WTC11 (cell line): ENCODE measurements around the gene OR4D10. TPM values are rescaled to one million over a fixed set of nuclear protein-coding genes. Genes with fewer than 3 reads are reported as not detected.

Experiments used
- ATAC-seq: fragments of 200-7000 bp; cut with Tn5 transposase; 2 replicates; pipeline ENCODE4 v1.10.0; 2021; ENCODE audit warnings: mild to moderate bottlenecking, moderate library complexity
- CTCF ChIA-PET: fragments of 300-600 bp; sonication (Branson Sonifier 250); formaldehyde crosslinking; loops from one replicate; lab custom pipeline; 2021; ENCODE audit warnings: antibody characterized with exemption; lab: Charles Lee
- POLR2A ChIA-PET: fragments of 350-600 bp; sonication (Branson Sonifier 250); formaldehyde crosslinking; loops from one replicate; lab custom pipeline; 2021; ENCODE audit warnings: antibody characterized with exemption; lab: Charles Lee
- DNase-seq: peaks from one replicate; pipeline ENCODE4 v3.0.0; 2021; ENCODE audit warnings: low spot score
- H3K27ac Mint-ChIP-seq: 2 replicates; pipeline ENCODE4 v1.8.0; 2021; ENCODE audit warnings: mixed read lengths
- H3K27me3 Mint-ChIP-seq: 2 replicates; pipeline ENCODE4 v1.8.0; 2021; ENCODE audit warnings: low read depth, mild to moderate bottlenecking, moderate library complexity, mixed read lengths
- H3K36me3 Mint-ChIP-seq: 2 replicates; pipeline ENCODE4 v1.8.0; 2021; ENCODE audit warnings: mixed read lengths
- H3K4me1 Mint-ChIP-seq: 2 replicates; pipeline ENCODE4 v1.8.0; 2022; ENCODE audit warnings: mixed read lengths
- H3K4me3 Mint-ChIP-seq: 2 replicates; pipeline ENCODE4 v1.8.0; 2021; ENCODE audit warnings: mild to moderate bottlenecking, moderate library complexity, mixed read lengths
- H3K9me3 Mint-ChIP-seq: 2 replicates; pipeline ENCODE4 v1.8.0; 2021; ENCODE audit warnings: mixed read lengths
- CBFB ChIP-seq: sonication (generic); formaldehyde crosslinking; IDR thresholded peaks from 2 replicates; pipeline ENCODE4 v1.8.1; 2022; ENCODE audit warnings: mild to moderate bottlenecking, low read depth, missing genetic modification reagents
- CREM ChIP-seq: sonication (generic); formaldehyde crosslinking; IDR thresholded peaks from 2 replicates; pipeline ENCODE4 v1.8.1; 2022; ENCODE audit warnings: mild to moderate bottlenecking, missing genetic modification reagents, moderate library complexity
- ESRRA ChIP-seq: sonication (generic); formaldehyde crosslinking; IDR thresholded peaks from 2 replicates; pipeline ENCODE4 v1.8.1; 2022; ENCODE audit warnings: mild to moderate bottlenecking, missing genetic modification reagents, borderline replicate concordance
- FOXP1 ChIP-seq: sonication (generic); formaldehyde crosslinking; IDR thresholded peaks from 2 replicates; pipeline ENCODE4 v1.8.0; 2022; ENCODE audit warnings: missing genetic modification reagents, mild to moderate bottlenecking, moderate library complexity, borderline replicate concordance
- GRHL2 ChIP-seq: fragments of 250-450 bp; sonication (Bioruptor Pico); IDR thresholded peaks from 2 replicates; pipeline ENCODE4 v1.8.0; 2022; ENCODE audit warnings: mild to moderate bottlenecking, moderate library complexity; ENCODE audit not compliant: insufficient replicate concordance, severe bottlenecking
- RORB ChIP-seq: fragments of 250-450 bp; sonication (Bioruptor Pico); IDR thresholded peaks from 2 replicates; pipeline ENCODE4 v1.9.0; 2021; ENCODE audit warnings: mild to moderate bottlenecking
- SOX15 ChIP-seq: fragments of 250-450 bp; sonication (Bioruptor Pico); IDR thresholded peaks from 2 replicates; pipeline ENCODE4 v1.9.0; 2021; ENCODE audit warnings: mild to moderate bottlenecking
- TEAD1 ChIP-seq: sonication (generic); formaldehyde crosslinking; IDR thresholded peaks from 2 replicates; pipeline ENCODE4 v1.8.0; 2022; ENCODE audit warnings: mild to moderate bottlenecking, missing genetic modification reagents
- ZNF138 ChIP-seq: sonication (generic); formaldehyde crosslinking; conservative IDR thresholded peaks from 2 replicates; pipeline ENCODE4 v1.8.1; 2022; ENCODE audit warnings: mild to moderate bottlenecking, moderate library complexity, missing genetic modification reagents
- ZNF219 ChIP-seq: sonication (generic); formaldehyde crosslinking; IDR thresholded peaks from 2 replicates; pipeline ENCODE4 v1.8.0; 2023; ENCODE audit warnings: missing genetic modification reagents, mild to moderate bottlenecking, borderline replicate concordance
- ZNF263 ChIP-seq: sonication (generic); formaldehyde crosslinking; IDR thresholded peaks from 2 replicates; pipeline ENCODE4 v1.8.1; 2022; ENCODE audit warnings: low read depth, mild to moderate bottlenecking, moderate library complexity, missing genetic modification reagents
- ZNF423 ChIP-seq: fragments of 250-450 bp; sonication (Bioruptor Pico); IDR thresholded peaks from 2 replicates; pipeline ENCODE4 v2.1.2; 2022; ENCODE audit warnings: mild to moderate bottlenecking, moderate library complexity
- total RNA-seq: library from RNA; stranded (reverse); gene quantifications from 3 replicates; pipeline ENCODE4 v1.2.3, GENCODE V29; 2021
- TF ChIP-seq, protein P1 (sequence below): sonication (generic); formaldehyde crosslinking; IDR thresholded peaks from 2 replicates; pipeline ENCODE4 v1.8.0; 2023; ENCODE audit warnings: mild to moderate bottlenecking, missing genetic modification reagents
- TF ChIP-seq, protein P2 (sequence below): fragments of 200-600 bp; IDR thresholded peaks from 2 replicates; pipeline ENCODE4 v1.8.0; 2022; ENCODE audit warnings: antibody characterized with exemption
- TF ChIP-seq, protein P3 (sequence below): sonication (generic); formaldehyde crosslinking; IDR thresholded peaks from 2 replicates; pipeline ENCODE4 v1.8.0; 2022; ENCODE audit warnings: mild to moderate bottlenecking, missing genetic modification reagents
- TF ChIP-seq, protein P4 (sequence below): fragments of 250-450 bp; sonication (Bioruptor Pico); IDR thresholded peaks from 2 replicates; pipeline ENCODE4 v1.9.0; 2021; ENCODE audit warnings: moderate library complexity, mild to moderate bottlenecking, inconsistent platforms, borderline replicate concordance
- TF ChIP-seq, protein P5 (sequence below): sonication (generic); formaldehyde crosslinking; IDR thresholded peaks from 2 replicates; pipeline ENCODE4 v1.8.1; 2022; ENCODE audit warnings: low read depth, missing genetic modification reagents, borderline replicate concordance

OR4D10 gene
- total RNA-seq, 1 experiment from 2014 or later, result not detected

DNA sequence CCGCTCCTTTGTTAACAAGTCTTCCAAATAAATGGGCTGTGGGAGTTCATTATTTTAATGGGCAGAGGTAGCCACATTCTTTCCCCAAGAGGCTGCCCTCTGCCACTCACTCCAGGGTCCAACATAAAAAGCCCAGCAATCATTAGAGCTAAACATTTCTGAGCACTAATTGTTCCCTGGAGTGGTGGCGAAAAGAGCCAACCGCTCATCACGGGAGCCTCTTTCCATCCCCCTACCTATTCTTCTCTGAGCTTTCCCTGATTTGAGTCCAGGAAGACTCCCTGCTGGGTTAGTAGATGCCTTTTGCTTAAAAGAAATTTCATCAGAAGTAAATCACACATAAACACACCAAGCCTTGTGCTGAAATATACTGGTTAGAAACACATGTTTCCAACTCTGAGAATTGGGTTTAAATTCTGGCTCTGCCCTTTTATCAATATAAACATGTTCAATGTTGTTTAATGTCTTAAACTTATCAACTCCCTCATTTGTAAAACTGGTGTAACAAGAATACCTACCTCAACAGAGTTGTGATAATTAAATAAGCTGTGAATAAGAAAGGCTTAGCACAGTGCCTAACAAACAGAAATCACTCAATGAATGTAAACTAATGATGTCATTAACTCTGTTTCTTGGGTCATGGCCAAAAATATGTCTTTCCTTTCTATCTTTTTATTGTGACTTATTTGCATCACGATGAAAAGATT lies 46.6 kb upstream of the OR4D10 start, which contains the start of gene OR5A2 (continued):
- TF ChIP-seq TEAD1 (CRISPR knock-in tag) (no peak), FOXP1 (CRISPR knock-in tag) (no peak), ZNF263 (CRISPR knock-in tag) (no peak), ESRRA (CRISPR knock-in tag) (no peak), CBFB (no peak)
- TF ChIP-seq, protein P1, sequence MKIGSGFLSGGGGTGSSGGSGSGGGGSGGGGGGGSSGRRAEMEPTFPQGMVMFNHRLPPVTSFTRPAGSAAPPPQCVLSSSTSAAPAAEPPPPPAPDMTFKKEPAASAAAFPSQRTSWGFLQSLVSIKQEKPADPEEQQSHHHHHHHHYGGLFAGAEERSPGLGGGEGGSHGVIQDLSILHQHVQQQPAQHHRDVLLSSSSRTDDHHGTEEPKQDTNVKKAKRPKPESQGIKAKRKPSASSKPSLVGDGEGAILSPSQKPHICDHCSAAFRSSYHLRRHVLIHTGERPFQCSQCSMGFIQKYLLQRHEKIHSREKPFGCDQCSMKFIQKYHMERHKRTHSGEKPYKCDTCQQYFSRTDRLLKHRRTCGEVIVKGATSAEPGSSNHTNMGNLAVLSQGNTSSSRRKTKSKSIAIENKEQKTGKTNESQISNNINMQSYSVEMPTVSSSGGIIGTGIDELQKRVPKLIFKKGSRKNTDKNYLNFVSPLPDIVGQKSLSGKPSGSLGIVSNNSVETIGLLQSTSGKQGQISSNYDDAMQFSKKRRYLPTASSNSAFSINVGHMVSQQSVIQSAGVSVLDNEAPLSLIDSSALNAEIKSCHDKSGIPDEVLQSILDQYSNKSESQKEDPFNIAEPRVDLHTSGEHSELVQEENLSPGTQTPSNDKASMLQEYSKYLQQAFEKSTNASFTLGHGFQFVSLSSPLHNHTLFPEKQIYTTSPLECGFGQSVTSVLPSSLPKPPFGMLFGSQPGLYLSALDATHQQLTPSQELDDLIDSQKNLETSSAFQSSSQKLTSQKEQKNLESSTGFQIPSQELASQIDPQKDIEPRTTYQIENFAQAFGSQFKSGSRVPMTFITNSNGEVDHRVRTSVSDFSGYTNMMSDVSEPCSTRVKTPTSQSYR (CRISPR knock-in tag), result no peak
- TF ChIP-seq, protein P2, sequence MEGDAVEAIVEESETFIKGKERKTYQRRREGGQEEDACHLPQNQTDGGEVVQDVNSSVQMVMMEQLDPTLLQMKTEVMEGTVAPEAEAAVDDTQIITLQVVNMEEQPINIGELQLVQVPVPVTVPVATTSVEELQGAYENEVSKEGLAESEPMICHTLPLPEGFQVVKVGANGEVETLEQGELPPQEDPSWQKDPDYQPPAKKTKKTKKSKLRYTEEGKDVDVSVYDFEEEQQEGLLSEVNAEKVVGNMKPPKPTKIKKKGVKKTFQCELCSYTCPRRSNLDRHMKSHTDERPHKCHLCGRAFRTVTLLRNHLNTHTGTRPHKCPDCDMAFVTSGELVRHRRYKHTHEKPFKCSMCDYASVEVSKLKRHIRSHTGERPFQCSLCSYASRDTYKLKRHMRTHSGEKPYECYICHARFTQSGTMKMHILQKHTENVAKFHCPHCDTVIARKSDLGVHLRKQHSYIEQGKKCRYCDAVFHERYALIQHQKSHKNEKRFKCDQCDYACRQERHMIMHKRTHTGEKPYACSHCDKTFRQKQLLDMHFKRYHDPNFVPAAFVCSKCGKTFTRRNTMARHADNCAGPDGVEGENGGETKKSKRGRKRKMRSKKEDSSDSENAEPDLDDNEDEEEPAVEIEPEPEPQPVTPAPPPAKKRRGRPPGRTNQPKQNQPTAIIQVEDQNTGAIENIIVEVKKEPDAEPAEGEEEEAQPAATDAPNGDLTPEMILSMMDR, result no peak
- TF ChIP-seq, all 79 proteins: peak for 0

DNA sequence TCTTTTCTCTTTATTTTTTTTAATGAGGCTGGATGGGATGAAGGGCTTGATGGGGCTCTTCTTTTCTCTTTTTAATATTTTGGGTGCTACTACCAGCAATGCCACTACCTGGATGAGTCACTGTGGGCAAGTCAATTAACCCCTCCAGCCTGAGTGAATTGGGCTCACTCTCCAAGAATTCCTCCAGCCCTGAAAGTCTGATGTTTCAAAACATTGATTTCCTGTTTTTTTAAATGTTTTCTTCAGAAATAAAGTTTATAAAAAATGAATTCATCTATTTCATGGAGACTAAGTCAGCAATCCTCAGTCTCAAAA lies 46.1 kb upstream of the OR4D10 start:
- DNase-seq (no peak), ATAC-seq (peak; percentile 14; the same call in 1 of the 2 replicates)
- TF ChIP-seq ZNF423 (CRISPR knock-in tag), result no peak
- Mint-ChIP-seq H3K4me1 (peaks cover 28% of the 10 kb centered on the region), H3K36me3 (no peaks in the 10 kb centered on the region), H3K4me3 (peak overlapping the region; percentile 43), H3K27me3 (no peaks in the 10 kb centered on the region), H3K27ac (no peak overlapping the region; the same call in 1 of the 2 replicates), H3K9me3 (peaks cover 6% of the 10 kb centered on the region)
- POLR2A ChIA-PET, result no interaction called here
- CTCF ChIA-PET, result interaction anchor here (1.0 to 2.8 kb wide), 6 partner anchors 110 to 368 kb away, joined by 4 to 20 read pairs (median 6); partner anchors contain the start of gene DTX4

DNA sequence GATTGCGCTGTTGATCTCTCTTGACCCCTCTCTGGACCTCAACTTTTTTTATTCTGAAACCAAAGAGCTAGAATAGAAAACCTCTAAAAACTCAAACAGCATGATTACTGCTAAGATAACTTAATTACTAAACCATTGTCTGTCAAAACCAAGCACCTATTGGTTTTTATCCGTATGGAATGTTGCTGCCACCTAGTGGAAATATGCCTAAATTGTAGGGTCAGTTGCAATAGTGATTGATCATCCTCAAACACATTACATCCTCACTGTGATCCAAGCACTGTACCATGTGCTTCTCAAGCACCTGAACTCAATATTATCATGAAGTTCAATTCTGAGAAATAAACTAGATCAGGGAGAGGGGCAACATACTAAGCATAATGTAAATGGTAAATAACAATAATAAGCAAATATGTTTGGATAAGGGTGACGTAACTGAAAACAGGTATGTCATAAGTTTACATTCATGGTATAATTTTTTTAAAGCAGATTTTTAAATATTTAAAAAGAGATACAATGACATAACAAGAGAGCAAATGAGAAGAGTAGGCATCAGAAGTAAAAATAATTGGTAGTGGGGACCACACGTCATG lies 43.1 kb upstream of the OR4D10 start:
- H3K9me3 Mint-ChIP-seq, result no peaks in the 10 kb centered on the region
- no peak overlapping the region for H3K27ac Mint-ChIP-seq
- no peak overlapping the region for H3K4me3 Mint-ChIP-seq
- peak; percentile 58; the same call in 1 of the 2 replicates for ATAC-seq
- H3K36me3 Mint-ChIP-seq, result no peaks in the 10 kb centered on the region
- TF ChIP-seq, protein P2, result peak; percentile 82
- TF ChIP-seq ZNF138 (CRISPR knock-in tag), result no peak
- H3K27me3 Mint-ChIP-seq, result no peaks in the 10 kb centered on the region
- ChIA-PET CTCF (interaction anchor here (0.6 to 4.5 kb wide), 2 partner anchors 258 to 272 kb away, joined by 3 to 14 read pairs; partner anchors contain the start of gene DTX4), POLR2A (no interaction called here)
- peaks cover 24% of the 10 kb centered on the region for H3K4me1 Mint-ChIP-seq
- peak; percentile 18 for DNase-seq

DNA sequence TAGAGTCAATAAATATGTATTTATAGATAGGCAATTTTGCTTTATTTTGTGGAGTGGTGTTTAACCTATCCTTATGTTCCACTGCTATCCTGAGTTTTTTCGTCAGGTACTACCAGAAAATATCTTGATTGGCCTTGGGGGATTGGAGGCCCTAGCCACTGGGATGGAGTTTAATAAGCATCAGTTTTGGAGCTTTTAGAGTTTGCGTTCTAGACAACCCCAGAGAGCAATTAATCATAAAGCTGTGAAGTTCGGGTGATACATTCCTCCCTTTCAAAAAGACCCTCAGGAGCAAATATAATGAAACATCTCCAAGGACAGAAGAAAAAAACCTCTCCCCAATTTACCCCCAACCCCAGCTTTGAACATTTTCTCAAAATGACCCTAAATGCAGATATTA lies 36.9 kb upstream of the OR4D10 start, which contains the start of gene OR5A1:
Gene OR5A1 (plus strand): TSS at position 301 of the 400 bp plus-strand sequence. CDS start 6,700 bp downstream, outside the sequence.
- CTCF ChIA-PET, result interaction anchor here (0.6 to 2.3 kb wide), 6 partner anchors 10 to 1979 kb away, joined by 3 to 7 read pairs (median 4); partner anchors contain the start of genes DTX4 and OR5A2
- POLR2A ChIA-PET, result no interaction called here
- peaks cover 9% of the 10 kb centered on the region; the same call in 1 of the 2 replicates for H3K4me1 Mint-ChIP-seq
- H3K27ac Mint-ChIP-seq, result no peak within 1 kb of the TSS
- no peak for ATAC-seq
- no peaks in the 10 kb centered on the region for H3K36me3 Mint-ChIP-seq
- H3K9me3 Mint-ChIP-seq, result no peaks in the 10 kb centered on the region
- no peak for DNase-seq
- no peak within 1 kb of the TSS for H3K4me3 Mint-ChIP-seq
- no peaks in the 10 kb centered on the region for H3K27me3 Mint-ChIP-seq
- TF ChIP-seq, protein P3, sequence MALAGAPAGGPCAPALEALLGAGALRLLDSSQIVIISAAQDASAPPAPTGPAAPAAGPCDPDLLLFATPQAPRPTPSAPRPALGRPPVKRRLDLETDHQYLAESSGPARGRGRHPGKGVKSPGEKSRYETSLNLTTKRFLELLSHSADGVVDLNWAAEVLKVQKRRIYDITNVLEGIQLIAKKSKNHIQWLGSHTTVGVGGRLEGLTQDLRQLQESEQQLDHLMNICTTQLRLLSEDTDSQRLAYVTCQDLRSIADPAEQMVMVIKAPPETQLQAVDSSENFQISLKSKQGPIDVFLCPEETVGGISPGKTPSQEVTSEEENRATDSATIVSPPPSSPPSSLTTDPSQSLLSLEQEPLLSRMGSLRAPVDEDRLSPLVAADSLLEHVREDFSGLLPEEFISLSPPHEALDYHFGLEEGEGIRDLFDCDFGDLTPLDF (CRISPR knock-in tag), result no peak
- TF ChIP-seq CREM (CRISPR knock-in tag) (no peak), RORB (CRISPR knock-in tag) (no peak), GRHL2 (no peak), SOX15 (CRISPR knock-in tag) (no peak), ZNF219 (no peak)
- TF ChIP-seq, protein P4, sequence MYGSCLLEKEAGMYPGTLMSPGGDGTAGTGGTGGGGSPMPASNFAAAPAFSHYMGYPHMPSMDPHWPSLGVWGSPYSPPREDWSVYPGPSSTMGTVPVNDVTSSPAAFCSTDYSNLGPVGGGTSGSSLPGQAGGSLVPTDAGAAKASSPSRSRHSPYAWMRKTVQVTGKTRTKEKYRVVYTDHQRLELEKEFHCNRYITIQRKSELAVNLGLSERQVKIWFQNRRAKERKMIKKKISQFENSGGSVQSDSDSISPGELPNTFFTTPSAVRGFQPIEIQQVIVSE (CRISPR knock-in tag), result no peak
- TF ChIP-seq, protein P5, sequence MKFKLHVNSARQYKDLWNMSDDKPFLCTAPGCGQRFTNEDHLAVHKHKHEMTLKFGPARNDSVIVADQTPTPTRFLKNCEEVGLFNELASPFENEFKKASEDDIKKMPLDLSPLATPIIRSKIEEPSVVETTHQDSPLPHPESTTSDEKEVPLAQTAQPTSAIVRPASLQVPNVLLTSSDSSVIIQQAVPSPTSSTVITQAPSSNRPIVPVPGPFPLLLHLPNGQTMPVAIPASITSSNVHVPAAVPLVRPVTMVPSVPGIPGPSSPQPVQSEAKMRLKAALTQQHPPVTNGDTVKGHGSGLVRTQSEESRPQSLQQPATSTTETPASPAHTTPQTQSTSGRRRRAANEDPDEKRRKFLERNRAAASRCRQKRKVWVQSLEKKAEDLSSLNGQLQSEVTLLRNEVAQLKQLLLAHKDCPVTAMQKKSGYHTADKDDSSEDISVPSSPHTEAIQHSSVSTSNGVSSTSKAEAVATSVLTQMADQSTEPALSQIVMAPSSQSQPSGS (CRISPR knock-in tag), result no peak
